Stimulated activated naive CD8-positive, alpha-beta T cell treated with anti-CD3 and anti-CD28 coated beads, Interleukin-15, Interleukin-2, amounts not matched to agents 100 U/mL and 50 U/mL, for 24 hours (primary cell): ENCODE results near the gene RAB11A.

Experiments
- ATAC-seq: fragments of 150-1000 bp; cut with Tn5 transposase; one replicate; pipeline ENCODE4 v1.10.0; 2021
- DNase-seq: peaks from one replicate; pipeline ENCODE4 v3.0.0; 2021

RAB11A gene

DNA sequence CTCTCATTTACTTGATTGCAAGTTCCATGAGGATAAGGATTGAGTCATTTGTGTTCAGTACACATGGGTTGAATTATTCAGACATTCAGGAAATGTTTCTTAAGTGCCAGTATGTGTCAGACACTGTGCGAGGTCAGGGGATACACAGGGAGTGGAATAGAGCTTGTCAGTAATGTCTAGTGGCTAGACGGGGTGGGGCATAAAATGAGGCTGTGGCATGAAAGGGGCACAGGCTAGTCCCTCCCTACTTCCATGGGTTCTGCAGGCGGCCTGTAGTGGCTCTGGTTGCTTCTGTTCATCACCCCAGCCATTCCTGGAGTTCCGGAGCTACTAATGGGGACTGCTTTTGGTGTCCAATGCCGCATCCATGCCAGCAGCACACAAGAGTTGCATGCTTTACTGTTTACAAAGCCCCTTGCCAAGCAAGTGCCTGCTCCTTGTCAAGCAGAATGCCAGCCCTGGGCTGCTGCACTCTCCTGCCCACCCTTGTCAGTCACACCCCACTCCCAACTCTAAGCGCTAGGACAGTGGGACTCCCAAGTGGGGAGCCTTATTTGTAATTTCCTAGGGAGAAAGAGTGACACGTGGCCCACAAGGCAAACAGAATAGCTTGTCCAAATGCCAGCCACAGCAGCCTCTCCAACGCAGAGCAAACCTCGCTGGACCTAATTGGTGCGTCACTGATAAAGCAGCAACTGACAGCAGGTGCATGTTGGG is 70.8 kb downstream of the RAB11A start:
- DNase-seq (no peak), ATAC-seq (no peak)

DNA sequence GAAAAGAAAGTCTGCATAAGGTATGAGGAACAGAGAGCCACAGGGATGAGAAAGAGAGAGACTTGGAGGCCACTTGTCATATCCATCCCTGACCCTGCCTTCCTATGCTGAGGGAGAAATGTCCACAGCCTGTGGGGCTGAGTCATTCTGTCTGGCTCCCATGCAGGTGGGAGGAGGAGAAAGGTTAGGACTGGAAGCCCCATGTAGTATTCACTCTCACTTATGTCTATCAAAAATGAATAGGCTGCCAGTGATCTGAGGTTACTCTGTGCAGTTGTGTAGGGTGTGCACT is 71.3 kb downstream of the RAB11A start:
- ATAC-seq (peak; percentile 44), DNase-seq (no peak)
